WTC11 (cell line): ENCODE measurements around the gene THOC1. TPM values are rescaled to one million over a fixed set of nuclear protein-coding genes. Genes with fewer than 3 reads are reported as not detected.
A peak's percentile ranks its signal among the peaks of the same experiment; 100 is the strongest.

Source experiments
- ATAC-seq: fragments of 200-7000 bp; cut with Tn5 transposase; 2 replicates; pipeline ENCODE4 v1.10.0; 2021; ENCODE audit warnings: mild to moderate bottlenecking, moderate library complexity
- Bru-seq: library from RNA; stranded (reverse); fragments of 400-500 nt; gene quantifications from one replicate; lab custom pipeline; 2021; lab: Mats Ljungman, UMichigan
- CTCF ChIA-PET: fragments of 300-600 bp; sonication (Branson Sonifier 250); formaldehyde crosslinking; loops from one replicate; lab custom pipeline; 2021; ENCODE audit warnings: antibody characterized with exemption; lab: Charles Lee
- POLR2A ChIA-PET: fragments of 350-600 bp; sonication (Branson Sonifier 250); formaldehyde crosslinking; loops from one replicate; lab custom pipeline; 2021; ENCODE audit warnings: antibody characterized with exemption; lab: Charles Lee
- DNase-seq: peaks from one replicate; pipeline ENCODE4 v3.0.0; 2021; ENCODE audit warnings: low spot score
- H3K27ac Mint-ChIP-seq: 2 replicates; pipeline ENCODE4 v1.8.0; 2021; ENCODE audit warnings: mixed read lengths
- H3K27me3 Mint-ChIP-seq: 2 replicates; pipeline ENCODE4 v1.8.0; 2021; ENCODE audit warnings: low read depth, mild to moderate bottlenecking, moderate library complexity, mixed read lengths
- H3K36me3 Mint-ChIP-seq: 2 replicates; pipeline ENCODE4 v1.8.0; 2021; ENCODE audit warnings: mixed read lengths
- H3K4me1 Mint-ChIP-seq: 2 replicates; pipeline ENCODE4 v1.8.0; 2022; ENCODE audit warnings: mixed read lengths
- H3K4me3 Mint-ChIP-seq: 2 replicates; pipeline ENCODE4 v1.8.0; 2021; ENCODE audit warnings: mild to moderate bottlenecking, moderate library complexity, mixed read lengths
- H3K9me3 Mint-ChIP-seq: 2 replicates; pipeline ENCODE4 v1.8.0; 2021; ENCODE audit warnings: mixed read lengths
- AFF4 ChIP-seq: sonication (generic); formaldehyde crosslinking; IDR thresholded peaks from 2 replicates; pipeline ENCODE4 v1.8.1; 2023; ENCODE audit warnings: mild to moderate bottlenecking, missing genetic modification reagents, borderline replicate concordance
- ATF1 ChIP-seq: sonication (generic); formaldehyde crosslinking; IDR thresholded peaks from 2 replicates; pipeline ENCODE4 v1.8.1; 2023; ENCODE audit warnings: mild to moderate bottlenecking, moderate library complexity, missing genetic modification reagents
- ETV6 ChIP-seq: sonication (generic); formaldehyde crosslinking; IDR thresholded peaks from 2 replicates; pipeline ENCODE4 v1.8.1; 2022; ENCODE audit warnings: mild to moderate bottlenecking, missing genetic modification reagents
- FOXP1 ChIP-seq: sonication (generic); formaldehyde crosslinking; IDR thresholded peaks from 2 replicates; pipeline ENCODE4 v1.8.0; 2022; ENCODE audit warnings: missing genetic modification reagents, mild to moderate bottlenecking, moderate library complexity, borderline replicate concordance
- GABPB1 ChIP-seq: sonication (generic); formaldehyde crosslinking; IDR thresholded peaks from 2 replicates; pipeline ENCODE4 v1.8.1; 2023; ENCODE audit warnings: mild to moderate bottlenecking, missing genetic modification reagents
- HMGA2 ChIP-seq: fragments of 250-450 bp; sonication (Bioruptor Pico); IDR thresholded peaks from 2 replicates; pipeline ENCODE4 v1.4.0; 2021; ENCODE audit warnings: mild to moderate bottlenecking, moderate library complexity
- KAT7 ChIP-seq: sonication (generic); formaldehyde crosslinking; IDR thresholded peaks from 2 replicates; pipeline ENCODE4 v1.8.1; 2023; ENCODE audit warnings: missing genetic modification reagents, mild to moderate bottlenecking, borderline replicate concordance
- NFYB ChIP-seq: sonication (generic); formaldehyde crosslinking; conservative IDR thresholded peaks from 2 replicates; pipeline ENCODE4 v1.8.0; 2022; ENCODE audit warnings: low read depth, missing genetic modification reagents
- SP1 ChIP-seq: sonication (generic); formaldehyde crosslinking; conservative IDR thresholded peaks from 2 replicates; pipeline ENCODE4 v1.8.1; 2022; ENCODE audit warnings: missing genetic modification reagents
- TEAD4 ChIP-seq: sonication (generic); formaldehyde crosslinking; IDR thresholded peaks from 2 replicates; pipeline ENCODE4 v1.8.0; 2022; ENCODE audit warnings: mild to moderate bottlenecking, missing genetic modification reagents
- ZNF138 ChIP-seq: sonication (generic); formaldehyde crosslinking; conservative IDR thresholded peaks from 2 replicates; pipeline ENCODE4 v1.8.1; 2022; ENCODE audit warnings: mild to moderate bottlenecking, moderate library complexity, missing genetic modification reagents
- long read RNA-seq, 3 experiments: library from RNA in 1 of 3; library from capped mRNA in 1 of 3; library from polyadenylated mRNA in 1 of 3; unstranded in 2 of 3; stranded (forward) in 1 of 3; transcript quantifications; one replicate each; pipeline ENCODE4 v2.0.0, GENCODE V29; 2021
- total RNA-seq: library from RNA; stranded (reverse); gene quantifications from 3 replicates; pipeline ENCODE4 v1.2.3, GENCODE V29; 2021
- TF ChIP-seq, protein P1 (sequence below): sonication (generic); formaldehyde crosslinking; IDR thresholded peaks from 2 replicates; pipeline ENCODE4 v1.8.0; 2023; ENCODE audit warnings: missing genetic modification reagents, mild to moderate bottlenecking, borderline replicate concordance
- TF ChIP-seq, protein P2 (sequence below): fragments of 250-450 bp; sonication (Bioruptor Pico); IDR thresholded peaks from 2 replicates; pipeline ENCODE4 v1.9.0; 2021; ENCODE audit warnings: mild to moderate bottlenecking, borderline replicate concordance
- TF ChIP-seq, protein P3 (sequence below): sonication (generic); formaldehyde crosslinking; IDR thresholded peaks from 2 replicates; pipeline ENCODE4 v1.8.0; 2022; ENCODE audit warnings: mild to moderate bottlenecking, missing genetic modification reagents
- TF ChIP-seq, protein P4 (sequence below): sonication (generic); formaldehyde crosslinking; IDR thresholded peaks from 2 replicates; pipeline ENCODE4 v1.8.0; 2022; ENCODE audit warnings: mild to moderate bottlenecking, missing genetic modification reagents

THOC1 gene, protein sequence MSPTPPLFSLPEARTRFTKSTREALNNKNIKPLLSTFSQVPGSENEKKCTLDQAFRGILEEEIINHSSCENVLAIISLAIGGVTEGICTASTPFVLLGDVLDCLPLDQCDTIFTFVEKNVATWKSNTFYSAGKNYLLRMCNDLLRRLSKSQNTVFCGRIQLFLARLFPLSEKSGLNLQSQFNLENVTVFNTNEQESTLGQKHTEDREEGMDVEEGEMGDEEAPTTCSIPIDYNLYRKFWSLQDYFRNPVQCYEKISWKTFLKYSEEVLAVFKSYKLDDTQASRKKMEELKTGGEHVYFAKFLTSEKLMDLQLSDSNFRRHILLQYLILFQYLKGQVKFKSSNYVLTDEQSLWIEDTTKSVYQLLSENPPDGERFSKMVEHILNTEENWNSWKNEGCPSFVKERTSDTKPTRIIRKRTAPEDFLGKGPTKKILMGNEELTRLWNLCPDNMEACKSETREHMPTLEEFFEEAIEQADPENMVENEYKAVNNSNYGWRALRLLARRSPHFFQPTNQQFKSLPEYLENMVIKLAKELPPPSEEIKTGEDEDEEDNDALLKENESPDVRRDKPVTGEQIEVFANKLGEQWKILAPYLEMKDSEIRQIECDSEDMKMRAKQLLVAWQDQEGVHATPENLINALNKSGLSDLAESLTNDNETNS
- total RNA-seq (51.1 to 65.8 TPM (median 52.7 TPM) in 3 replicates), Bru-seq, nascent RNA (percentile 89 among the genes with signal in this experiment)
- long read RNA-seq, experiment 1, transcript THOC1-201 (21 exons, 2,087 nt), result major isoform, 130 of 211 reads
- long read RNA-seq, experiment 1, transcript THOC1-206 (20 exons, 2,277 nt), result minor isoform, 7 of 211 reads
- long read RNA-seq, experiment 1, partial matches to known transcripts, result 16 of 211 reads
- long read RNA-seq, experiment 1, other reads (novel, unspliced or antisense), result 55 of 211 reads
- long read RNA-seq, experiment 2, transcript THOC1-201 (21 exons, 2,087 nt), result major isoform, 13 of 45 reads
- long read RNA-seq, experiment 2, partial matches to known transcripts, result 10 of 45 reads
- long read RNA-seq, experiment 2, other reads (novel, unspliced or antisense), result 17 of 45 reads
- long read RNA-seq, experiment 3, transcript THOC1-201 (21 exons, 2,087 nt), result major isoform, 81 of 95 reads
- long read RNA-seq, experiment 3, partial matches to known transcripts, result 1 of 95 reads
- long read RNA-seq, experiment 3, other reads (novel, unspliced or antisense), result 11 of 95 reads

GRCh38 chr18:267688-268552 is at the start of gene THOC1:
Gene THOC1, minus strand, starts transcription at chr18:268047. Its CDS starts 28 bp downstream, at chr18:268019.
- H3K9me3 Mint-ChIP-seq, result no peaks in the 10 kb centered on the region
- H3K4me3 Mint-ChIP-seq, result peak within 1 kb of the TSS; percentile 97
- H3K27me3 Mint-ChIP-seq, result no peaks in the 10 kb centered on the region
- DNase-seq (peak; percentile 95), ATAC-seq (peak; percentile 88)
- H3K36me3 Mint-ChIP-seq, result peaks cover 18% of the 10 kb centered on the region
- peaks cover 20% of the 10 kb centered on the region for H3K4me1 Mint-ChIP-seq
- CTCF ChIA-PET, result interaction anchor here (0.7 to 1.9 kb wide), 10 partner anchors 37 to 571 kb away, joined by 3 to 11 read pairs (median 3); no protein-coding TSS in a partner anchor
- POLR2A ChIA-PET, result interaction anchor here (0.5 to 2.0 kb wide), 10 partner anchors 21 to 390 kb away, joined by 3 to 5 read pairs (median 4); partner anchors contain the start of genes TYMS and USP14
- peak within 1 kb of the TSS; percentile 97 for H3K27ac Mint-ChIP-seq
- TF ChIP-seq TEAD4 (CRISPR knock-in tag) (peak; percentile 74; the same call in 1 of the 2 replicates), ZNF138 (no peak), FOXP1 (CRISPR knock-in tag) (peak; percentile 84), GABPB1 (CRISPR knock-in tag) (peak; percentile 71), AFF4 (CRISPR knock-in tag) (no peak), KAT7 (CRISPR knock-in tag) (peak; percentile 96), ATF1 (CRISPR knock-in tag) (peak; percentile 93; the same call in 1 of the 2 replicates), SP1 (peak; percentile 92), ETV6 (CRISPR knock-in tag) (peak; percentile 87), NFYB (CRISPR knock-in tag) (no peak), HMGA2 (CRISPR knock-in tag) (no peak)
- TF ChIP-seq, protein P1, sequence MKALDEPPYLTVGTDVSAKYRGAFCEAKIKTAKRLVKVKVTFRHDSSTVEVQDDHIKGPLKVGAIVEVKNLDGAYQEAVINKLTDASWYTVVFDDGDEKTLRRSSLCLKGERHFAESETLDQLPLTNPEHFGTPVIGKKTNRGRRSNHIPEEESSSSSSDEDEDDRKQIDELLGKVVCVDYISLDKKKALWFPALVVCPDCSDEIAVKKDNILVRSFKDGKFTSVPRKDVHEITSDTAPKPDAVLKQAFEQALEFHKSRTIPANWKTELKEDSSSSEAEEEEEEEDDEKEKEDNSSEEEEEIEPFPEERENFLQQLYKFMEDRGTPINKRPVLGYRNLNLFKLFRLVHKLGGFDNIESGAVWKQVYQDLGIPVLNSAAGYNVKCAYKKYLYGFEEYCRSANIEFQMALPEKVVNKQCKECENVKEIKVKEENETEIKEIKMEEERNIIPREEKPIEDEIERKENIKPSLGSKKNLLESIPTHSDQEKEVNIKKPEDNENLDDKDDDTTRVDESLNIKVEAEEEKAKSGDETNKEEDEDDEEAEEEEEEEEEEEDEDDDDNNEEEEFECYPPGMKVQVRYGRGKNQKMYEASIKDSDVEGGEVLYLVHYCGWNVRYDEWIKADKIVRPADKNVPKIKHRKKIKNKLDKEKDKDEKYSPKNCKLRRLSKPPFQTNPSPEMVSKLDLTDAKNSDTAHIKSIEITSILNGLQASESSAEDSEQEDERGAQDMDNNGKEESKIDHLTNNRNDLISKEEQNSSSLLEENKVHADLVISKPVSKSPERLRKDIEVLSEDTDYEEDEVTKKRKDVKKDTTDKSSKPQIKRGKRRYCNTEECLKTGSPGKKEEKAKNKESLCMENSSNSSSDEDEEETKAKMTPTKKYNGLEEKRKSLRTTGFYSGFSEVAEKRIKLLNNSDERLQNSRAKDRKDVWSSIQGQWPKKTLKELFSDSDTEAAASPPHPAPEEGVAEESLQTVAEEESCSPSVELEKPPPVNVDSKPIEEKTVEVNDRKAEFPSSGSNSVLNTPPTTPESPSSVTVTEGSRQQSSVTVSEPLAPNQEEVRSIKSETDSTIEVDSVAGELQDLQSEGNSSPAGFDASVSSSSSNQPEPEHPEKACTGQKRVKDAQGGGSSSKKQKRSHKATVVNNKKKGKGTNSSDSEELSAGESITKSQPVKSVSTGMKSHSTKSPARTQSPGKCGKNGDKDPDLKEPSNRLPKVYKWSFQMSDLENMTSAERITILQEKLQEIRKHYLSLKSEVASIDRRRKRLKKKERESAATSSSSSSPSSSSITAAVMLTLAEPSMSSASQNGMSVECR, result peak; percentile 81; the same call in 1 of the 2 replicates
- TF ChIP-seq, protein P2, sequence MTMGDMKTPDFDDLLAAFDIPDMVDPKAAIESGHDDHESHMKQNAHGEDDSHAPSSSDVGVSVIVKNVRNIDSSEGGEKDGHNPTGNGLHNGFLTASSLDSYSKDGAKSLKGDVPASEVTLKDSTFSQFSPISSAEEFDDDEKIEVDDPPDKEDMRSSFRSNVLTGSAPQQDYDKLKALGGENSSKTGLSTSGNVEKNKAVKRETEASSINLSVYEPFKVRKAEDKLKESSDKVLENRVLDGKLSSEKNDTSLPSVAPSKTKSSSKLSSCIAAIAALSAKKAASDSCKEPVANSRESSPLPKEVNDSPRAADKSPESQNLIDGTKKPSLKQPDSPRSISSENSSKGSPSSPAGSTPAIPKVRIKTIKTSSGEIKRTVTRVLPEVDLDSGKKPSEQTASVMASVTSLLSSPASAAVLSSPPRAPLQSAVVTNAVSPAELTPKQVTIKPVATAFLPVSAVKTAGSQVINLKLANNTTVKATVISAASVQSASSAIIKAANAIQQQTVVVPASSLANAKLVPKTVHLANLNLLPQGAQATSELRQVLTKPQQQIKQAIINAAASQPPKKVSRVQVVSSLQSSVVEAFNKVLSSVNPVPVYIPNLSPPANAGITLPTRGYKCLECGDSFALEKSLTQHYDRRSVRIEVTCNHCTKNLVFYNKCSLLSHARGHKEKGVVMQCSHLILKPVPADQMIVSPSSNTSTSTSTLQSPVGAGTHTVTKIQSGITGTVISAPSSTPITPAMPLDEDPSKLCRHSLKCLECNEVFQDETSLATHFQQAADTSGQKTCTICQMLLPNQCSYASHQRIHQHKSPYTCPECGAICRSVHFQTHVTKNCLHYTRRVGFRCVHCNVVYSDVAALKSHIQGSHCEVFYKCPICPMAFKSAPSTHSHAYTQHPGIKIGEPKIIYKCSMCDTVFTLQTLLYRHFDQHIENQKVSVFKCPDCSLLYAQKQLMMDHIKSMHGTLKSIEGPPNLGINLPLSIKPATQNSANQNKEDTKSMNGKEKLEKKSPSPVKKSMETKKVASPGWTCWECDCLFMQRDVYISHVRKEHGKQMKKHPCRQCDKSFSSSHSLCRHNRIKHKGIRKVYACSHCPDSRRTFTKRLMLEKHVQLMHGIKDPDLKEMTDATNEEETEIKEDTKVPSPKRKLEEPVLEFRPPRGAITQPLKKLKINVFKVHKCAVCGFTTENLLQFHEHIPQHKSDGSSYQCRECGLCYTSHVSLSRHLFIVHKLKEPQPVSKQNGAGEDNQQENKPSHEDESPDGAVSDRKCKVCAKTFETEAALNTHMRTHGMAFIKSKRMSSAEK, result no peak
- TF ChIP-seq, protein P3, sequence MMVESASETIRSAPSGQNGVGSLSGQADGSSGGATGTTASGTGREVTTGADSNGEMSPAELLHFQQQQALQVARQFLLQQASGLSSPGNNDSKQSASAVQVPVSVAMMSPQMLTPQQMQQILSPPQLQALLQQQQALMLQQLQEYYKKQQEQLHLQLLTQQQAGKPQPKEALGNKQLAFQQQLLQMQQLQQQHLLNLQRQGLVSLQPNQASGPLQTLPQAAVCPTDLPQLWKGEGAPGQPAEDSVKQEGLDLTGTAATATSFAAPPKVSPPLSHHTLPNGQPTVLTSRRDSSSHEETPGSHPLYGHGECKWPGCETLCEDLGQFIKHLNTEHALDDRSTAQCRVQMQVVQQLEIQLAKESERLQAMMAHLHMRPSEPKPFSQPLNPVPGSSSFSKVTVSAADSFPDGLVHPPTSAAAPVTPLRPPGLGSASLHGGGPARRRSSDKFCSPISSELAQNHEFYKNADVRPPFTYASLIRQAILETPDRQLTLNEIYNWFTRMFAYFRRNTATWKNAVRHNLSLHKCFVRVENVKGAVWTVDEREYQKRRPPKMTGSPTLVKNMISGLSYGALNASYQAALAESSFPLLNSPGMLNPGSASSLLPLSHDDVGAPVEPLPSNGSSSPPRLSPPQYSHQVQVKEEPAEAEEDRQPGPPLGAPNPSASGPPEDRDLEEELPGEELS, result no peak; the same call in 1 of the 2 replicates
- TF ChIP-seq, protein P4, sequence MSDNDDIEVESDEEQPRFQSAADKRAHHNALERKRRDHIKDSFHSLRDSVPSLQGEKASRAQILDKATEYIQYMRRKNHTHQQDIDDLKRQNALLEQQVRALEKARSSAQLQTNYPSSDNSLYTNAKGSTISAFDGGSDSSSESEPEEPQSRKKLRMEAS (CRISPR knock-in tag), result peak; percentile 93
